Osteocyte (in vitro differentiated cells): ENCODE data around the gene FOXD3. TPM values are rescaled to one million over a fixed set of nuclear protein-coding genes. Genes with fewer than 3 reads are reported as not detected.

Source experiments
- microRNA-seq: library from miRNA; unstranded; fragments of <30 nt; microRNA quantifications from one replicate; pipeline ENCODE4 v1.1.0, GENCODE V29; 2020; ENCODE audit not compliant: unreplicated experiment
- total RNA-seq: library from RNA; stranded (reverse); gene quantifications from 2 replicates; pipeline ENCODE4 v1.2.1, GENCODE V29; 2021

The FOXD3 gene
- total RNA-seq, 1 donor from 2014 or later: not detected

Small RNAs within 50 kb of the gene (microRNA-seq; reads per million reads assigned to microRNA genes)
- gene MIR6068: not detected

Other genes starting within 250 kb of the FOXD3 start
- 10.9 and 13.6 TPM in 2 replicates for gene ALG6, start 45.1 kb downstream of the FOXD3 start, total RNA-seq
- 17.9 and 20.0 TPM in 2 replicates for gene ITGB3BP, start 200.7 kb downstream of the FOXD3 start, total RNA-seq
- gene EFCAB7, start 201.0 kb downstream of the FOXD3 start, total RNA-seq: 6.6 and 7.5 TPM in 2 replicates